ENCODE measurements around the gene ZNF775.

ZNF775 gene

GRCh38 chr7:150351587-150352194, 27.4 kb upstream of the ZNF775 start:
- no peak for DNase-seq

GRCh38 chr7:150355666-150356059, 23.5 kb upstream of the ZNF775 start:
- DNase-seq, result no peak

GRCh38 chr7:150356265-150356897, 22.7 kb upstream of the ZNF775 start:
- DNase-seq, result peak in 1 of 2 experiments; percentile 42

DNA sequence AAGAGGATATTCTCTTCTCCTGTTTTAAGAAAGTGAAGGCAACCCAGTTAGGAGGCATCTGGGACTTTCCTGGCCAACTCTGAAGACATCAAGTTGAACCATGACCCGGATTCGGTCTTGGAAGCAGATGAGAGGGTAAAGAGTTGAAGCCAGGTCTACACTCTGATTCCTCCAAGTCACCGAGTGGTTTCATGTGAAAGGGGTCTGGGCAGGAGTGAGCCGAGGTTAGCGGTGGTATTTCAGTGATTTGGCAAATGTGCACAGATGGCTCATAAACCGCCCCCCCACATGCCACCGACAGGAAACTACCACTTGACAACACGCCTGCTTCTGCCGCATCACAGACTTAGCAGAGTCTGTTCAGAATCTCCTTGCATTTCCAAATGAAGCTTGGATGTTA, 21.9 kb upstream of the ZNF775 start:
- DNase-seq, result peak; percentile 85 to 95

GRCh38 chr7:150357771-150358427, 21.2 kb upstream of the ZNF775 start:
- DNase-seq, result no peak

DNA sequence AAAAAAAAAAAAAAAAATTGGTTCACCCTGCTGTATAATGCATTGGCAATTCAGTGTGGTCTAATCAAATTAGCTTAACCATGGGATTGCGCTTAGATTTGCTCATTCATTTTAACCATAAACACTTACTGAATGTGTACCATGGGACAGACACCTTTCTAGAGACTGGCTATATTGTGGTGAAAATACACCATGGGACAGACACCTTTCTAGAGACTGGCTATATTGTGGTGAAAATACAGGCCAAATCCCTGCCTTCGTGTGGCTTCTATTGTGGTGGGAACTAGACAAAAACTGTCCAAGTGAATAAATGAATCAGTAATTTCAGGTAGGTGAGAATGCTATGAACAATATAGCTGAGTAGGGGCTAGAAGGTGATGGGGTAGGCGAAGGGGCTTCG, 20.7 kb upstream of the ZNF775 start:
- no peak for DNase-seq

GRCh38 chr7:150358988-150359621, 20.0 kb upstream of the ZNF775 start:
- no peak for DNase-seq

GRCh38 chr7:150359622-150360362, 19.3 kb upstream of the ZNF775 start:
- DNase-seq, result no peak

DNA sequence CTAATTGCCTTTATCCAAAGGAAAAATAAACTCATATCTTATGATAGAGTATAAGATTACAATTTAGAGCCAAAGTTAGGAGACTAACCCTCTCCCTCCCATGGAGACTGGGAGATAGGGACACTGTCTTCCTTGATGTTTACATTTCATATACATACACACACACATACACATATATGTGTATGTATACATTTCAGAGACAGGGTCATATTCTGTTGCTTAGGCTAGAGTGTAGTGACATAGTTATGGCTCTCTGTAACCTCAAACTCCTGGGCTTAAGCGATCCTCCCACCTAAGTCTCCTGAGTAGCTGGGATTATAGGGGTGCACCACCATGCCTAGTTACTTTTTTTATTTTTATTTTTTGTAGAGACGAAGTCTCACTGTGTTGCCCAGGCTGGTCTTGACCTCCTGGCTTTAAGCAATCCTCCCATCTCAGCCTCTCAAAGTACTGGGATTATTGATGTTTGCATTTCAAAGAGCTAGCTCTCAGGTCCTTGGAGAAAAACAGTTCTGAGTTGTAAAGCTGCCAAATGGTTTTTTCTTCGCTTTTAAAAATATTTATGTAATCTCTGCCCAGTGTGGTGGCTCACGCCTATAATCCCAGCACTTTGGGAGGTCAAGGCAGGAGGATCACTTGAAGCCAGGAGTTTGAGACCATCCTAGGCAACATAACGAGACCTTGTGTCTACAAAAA, 18.6 kb upstream of the ZNF775 start:
- no peak for DNase-seq

- no peak for DNase-seq
Observed at GRCh38 chr7:150361402-150361801, 17.7 kb upstream of the ZNF775 start.

GRCh38 chr7:150361807-150362621, 17.1 kb upstream of the ZNF775 start:
- no peak for DNase-seq

GRCh38 chr7:150363370-150363769, 15.8 kb upstream of the ZNF775 start:
- DNase-seq, result peak; percentile 66 to 70

GRCh38 chr7:150363872-150364271, 15.3 kb upstream of the ZNF775 start:
- DNase-seq, result no peak

DNA sequence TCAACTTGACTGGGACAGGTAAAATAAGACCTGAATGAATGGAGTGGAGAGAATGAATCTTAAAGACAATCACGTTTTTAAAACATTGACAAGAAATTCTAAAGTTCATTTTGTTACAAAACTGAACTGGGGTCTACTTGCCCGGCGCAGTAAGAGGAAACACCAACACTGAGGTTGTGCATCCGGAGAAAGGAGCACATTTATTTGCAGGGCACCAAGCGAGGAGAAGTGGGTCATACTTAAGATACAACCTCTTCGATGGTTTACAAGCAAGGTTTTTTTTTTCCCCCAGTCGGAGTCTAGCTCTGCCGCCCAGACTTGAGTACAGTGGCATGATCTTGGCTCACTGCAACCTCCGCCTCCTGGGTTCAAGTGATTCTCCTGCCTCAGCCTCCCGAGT, 13.9 kb upstream of the ZNF775 start:
- DNase-seq, result no peak

DNA sequence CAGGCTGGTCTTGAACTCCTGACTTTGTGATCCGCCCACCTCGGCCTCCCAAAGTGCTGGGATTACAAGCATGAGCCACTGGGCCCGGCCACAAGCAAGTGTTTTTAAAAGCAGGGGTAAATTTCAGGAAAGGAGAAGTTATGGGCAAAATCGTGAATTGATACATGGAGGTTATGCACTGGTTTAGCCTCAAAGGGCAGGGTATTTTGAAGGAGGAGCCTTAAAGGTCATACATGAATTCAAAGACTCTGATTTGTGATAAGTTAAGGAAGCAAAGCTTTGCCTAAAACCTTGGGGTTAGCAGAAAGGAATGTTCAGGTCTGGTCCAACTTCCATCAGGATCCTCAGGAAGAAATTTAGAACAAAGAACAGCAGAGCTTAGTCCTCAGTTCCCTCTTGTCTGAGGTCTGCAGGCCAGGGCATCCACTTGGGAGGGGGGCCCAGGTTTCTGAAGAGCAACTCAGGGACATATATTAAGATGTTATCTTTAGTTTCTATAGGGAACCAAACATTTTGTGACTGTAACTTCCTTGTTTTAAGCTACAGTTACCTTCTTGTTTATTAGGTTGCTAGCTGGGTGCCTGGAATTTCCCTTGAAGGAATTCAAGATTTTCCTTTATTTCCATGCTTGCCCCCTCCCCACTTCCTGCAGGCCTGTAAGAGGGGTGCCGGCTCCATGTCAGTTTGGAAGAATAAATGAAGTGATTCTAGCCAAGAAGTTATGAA, 13.3 kb upstream of the ZNF775 start:
- no peak for DNase-seq

- no peak for DNase-seq
Observed at GRCh38 chr7:150367677-150368095, 11.4 kb upstream of the ZNF775 start.

DNA sequence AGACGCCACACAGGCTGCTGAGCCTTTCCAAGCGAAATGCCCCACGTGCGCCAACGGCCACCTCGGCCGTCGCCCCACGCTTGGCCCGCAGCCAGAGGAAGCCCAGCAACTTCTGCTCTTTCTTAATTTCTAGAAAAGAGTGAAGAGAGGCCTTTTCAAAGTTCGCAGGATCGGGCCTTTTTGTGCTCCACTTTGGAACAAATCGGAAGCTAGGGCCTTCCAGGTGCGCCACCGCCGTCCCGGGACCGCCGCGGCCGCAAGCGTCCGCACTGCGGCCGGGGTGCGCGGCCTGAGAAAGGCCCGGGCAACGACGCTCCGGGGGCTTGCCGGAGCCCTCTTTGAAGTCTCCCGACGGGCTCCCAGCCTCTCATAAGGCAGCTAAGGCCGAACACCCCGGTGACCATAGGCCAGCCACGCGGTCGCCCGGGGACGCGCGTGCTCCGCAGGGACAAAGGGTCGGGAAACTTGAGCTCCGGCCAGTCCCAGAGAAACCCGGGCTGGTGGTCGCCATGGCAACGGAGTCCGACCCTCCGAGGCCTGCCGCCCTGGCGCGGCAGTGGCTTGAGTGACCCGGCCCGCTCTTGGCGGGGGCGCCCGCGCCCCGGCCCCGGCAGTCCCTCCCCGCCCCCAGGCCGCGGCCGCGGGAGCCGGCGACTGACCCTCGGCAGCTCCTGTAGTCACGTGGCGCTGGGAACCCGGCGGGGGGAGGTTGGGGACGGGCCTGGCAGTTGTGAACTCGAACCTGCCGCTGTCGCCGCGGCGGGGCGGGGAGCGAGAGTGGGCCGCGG, 10.8 kb upstream of the ZNF775 start, which contains the start of gene REPIN1:
Gene REPIN1, plus strand, starts transcription at position 727 of the 788 bp plus-strand sequence. CDS start 890 bp downstream, outside the sequence.
- DNase-seq, result peak; percentile 80 to 88

- DNase-seq, result peak; percentile 55 to 73
Observed at GRCh38 chr7:150368884-150369747, 10.0 kb upstream of the ZNF775 start.

All from NCI-H524 (cell line).